ENCODE data around the gene TMEM247.

TMEM247 gene

GRCh38 chr2:46490521-46491141 lies 11.3 kb downstream of the TMEM247 start:
- DNase-seq, result no peak

DNA sequence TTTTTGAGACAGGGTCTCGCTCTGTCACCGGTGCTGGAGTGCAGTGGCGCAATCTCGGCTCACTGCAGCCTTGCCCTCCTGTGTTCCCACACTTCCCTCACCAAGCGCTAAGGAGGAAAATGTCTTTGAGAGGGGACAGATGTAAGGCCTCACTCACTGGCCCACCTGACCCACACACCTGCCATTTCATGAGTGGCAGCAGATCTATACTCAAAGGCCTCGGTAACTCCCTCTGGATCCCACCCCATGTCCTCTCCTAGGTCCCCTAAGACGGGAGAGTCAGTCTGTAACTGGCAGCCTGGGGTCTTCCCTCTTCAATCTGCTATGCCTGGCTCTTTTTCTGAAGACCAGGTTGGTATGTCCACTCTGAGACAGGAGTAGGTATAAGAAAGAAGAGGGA lies 12.9 kb downstream of the TMEM247 start:
- DNase-seq, result no peak

DNA sequence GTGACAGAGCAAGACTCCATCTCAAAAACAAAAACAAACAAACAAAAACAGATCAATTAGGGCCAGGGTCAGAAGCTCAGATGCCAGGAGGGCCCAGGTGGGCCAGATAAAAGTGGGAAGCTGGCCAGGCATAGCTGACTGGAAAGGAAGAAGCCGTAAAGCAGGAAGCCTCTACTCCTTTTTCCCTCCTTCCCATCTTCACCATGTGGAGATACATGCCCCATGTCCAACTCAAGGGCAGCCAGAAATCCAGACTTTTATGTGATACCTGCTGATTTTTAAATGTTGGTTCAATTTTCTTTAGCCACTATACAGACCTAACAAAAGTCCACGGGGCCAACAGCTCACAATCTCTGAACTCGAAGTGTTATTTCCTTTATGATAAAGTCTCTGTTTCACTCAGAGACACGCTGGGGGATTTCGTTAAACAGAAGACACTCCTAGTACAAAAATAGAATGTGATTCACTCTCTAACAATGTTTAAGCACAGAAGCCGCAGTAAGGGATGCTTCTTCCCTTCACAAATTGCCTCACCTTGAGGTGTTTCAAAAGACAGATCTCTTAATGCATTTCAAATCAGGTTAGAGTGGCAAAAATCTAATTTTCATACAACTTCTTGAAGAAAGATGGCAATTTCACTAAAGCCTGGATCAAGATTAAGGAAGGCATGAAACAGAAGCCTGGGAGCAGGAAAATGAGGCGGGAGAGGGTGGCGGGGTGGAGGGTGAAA lies 14.0 kb downstream of the TMEM247 start:
- no peak for DNase-seq

- no peak for DNase-seq
These were observed 14.5 kb downstream of the TMEM247 start for GRCh38 chr2:46493971-46494250.

- DNase-seq, result no peak
These were observed 15.2 kb downstream of the TMEM247 start for GRCh38 chr2:46494596-46494995.

- no peak for DNase-seq
These were observed 16.1 kb downstream of the TMEM247 start for GRCh38 chr2:46495231-46496030.

GRCh38 chr2:46497766-46498165 lies 18.4 kb downstream of the TMEM247 start:
- no peak for DNase-seq

DNA sequence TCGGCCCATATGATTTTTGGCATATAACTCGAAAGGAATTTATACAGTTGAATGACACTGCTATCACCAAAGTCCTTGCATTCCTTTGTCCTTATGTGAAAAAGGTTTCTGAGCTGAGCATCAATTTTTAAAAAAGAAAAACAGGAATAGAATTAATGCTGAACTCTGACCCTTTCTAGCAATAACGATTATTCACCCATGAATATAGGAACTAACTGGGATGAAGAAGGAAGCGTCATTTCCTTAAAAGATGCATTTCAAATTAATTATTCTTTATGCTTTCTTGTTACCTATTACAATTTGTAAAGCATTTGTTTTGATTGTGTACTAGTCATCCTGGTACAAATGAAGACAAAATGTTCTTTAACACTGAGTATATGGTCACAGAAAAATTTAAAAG lies 19.3 kb downstream of the TMEM247 start:
- DNase-seq, result no peak

DNA sequence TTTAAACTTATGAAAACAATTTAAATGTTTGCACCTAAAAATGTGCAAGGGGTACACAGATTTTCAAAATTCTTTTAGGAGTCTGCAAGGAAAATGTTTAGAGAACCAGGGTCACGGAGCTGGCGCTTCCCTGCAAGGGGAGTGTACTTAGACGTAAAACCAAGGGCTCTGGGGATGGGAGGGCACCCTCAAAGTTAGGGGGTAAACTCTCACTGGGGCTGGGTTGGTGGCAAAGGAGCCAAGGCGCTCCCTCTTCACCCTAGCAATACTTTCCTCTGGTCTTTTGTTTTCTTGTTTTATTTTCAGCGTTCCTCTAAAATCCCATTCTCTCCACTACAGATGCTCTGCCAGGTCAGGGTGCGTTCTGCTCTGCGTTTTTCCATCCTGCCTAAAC lies 20.0 kb downstream of the TMEM247 start:
- no peak for DNase-seq

- no peak for DNase-seq
These were observed 21.4 kb downstream of the TMEM247 start for GRCh38 chr2:46500801-46501200.

DNA sequence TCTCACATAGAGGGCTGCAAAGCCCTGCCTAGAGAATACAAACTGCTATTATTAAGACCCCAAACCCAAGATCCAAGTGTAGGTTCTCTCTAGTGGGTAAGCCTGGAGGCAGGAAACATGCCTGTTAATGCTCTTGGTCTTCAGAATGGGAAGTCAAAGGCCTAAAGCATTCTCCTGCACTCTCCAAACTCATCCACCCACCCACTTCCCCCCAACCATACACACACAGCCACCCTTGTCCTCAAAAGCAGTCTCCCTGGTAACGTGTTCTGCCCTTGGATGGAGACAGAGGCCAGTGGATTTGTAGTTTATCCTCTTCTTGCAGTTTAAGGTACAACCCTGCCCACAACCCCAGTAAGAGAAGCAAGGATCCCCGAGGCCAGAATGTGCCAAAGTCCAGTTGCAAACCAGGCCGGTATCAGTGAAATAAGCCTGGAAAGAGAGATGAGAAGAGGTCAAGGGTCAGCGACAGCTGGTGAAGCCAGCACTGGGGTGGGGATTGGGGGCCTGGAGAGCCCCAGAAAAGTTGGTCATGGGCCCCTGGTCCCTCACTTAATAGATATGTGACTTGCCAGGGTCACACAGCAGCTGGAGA lies 23.0 kb downstream of the TMEM247 start:
- DNase-seq, result no peak

GRCh38 chr2:46503686-46504085 lies 24.3 kb downstream of the TMEM247 start:
- no peak for DNase-seq

DNA sequence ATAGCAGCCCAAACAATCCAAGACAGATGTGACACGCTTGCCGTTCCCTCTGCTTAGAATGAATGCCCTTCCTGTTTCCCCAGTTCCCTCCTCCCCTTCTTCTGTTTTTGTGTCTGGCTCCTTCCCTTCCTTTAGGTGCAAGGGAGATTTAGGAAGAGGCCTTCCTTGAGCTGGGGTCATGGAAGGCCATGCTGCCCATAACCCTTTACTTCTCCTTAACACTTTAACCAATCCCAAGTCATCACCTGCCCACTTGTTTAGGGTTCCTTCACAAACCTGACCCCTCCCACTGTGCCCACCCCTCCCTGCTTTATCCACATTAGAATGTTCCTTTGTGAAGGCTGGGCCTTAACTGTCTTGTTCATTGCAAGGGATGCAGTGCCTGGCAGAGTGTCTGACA lies 24.9 kb downstream of the TMEM247 start:
- DNase-seq, result no peak

- no peak for DNase-seq
These were observed 25.5 kb downstream of the TMEM247 start for GRCh38 chr2:46504685-46505471.

DNA sequence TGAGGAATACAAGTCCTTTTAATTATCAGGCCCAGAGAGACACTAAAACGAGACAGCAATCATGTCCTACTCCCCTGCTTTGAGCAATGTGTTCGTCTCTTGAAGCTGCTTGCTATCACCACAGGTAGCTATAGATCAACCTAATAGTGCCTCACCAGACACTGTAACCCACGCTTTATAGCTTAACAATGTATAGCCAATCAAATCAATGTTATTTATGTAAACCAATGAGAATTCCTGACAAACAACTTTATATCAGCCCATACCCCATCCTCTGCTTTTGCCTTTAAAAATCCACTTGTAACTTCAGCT lies 26.1 kb downstream of the TMEM247 start:
- DNase-seq, result no peak

- DNase-seq, result no peak
These were observed 26.9 kb downstream of the TMEM247 start for GRCh38 chr2:46506131-46506706.

- DNase-seq, result no peak
These were observed 28.9 kb downstream of the TMEM247 start for GRCh38 chr2:46508312-46508711.

DNA sequence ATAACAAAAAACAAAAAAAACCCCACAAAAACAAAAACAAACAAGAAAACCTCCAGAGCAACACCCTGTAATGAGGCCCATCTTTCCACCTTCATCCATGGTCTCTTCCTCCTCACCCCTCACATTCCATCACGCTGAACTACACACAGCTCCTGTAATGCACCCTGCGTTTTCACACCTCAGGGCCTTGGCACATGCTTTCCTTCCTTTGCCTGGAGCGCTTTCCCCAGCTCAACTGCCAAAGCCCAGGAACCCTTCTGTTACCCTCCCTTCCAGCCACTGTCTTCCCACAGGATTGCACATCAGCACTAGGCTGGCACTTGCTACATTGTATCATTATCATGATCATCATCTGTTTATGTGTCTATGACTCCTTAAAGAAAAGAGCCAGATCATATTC lies 29.4 kb downstream of the TMEM247 start:
- no peak for DNase-seq

DNA sequence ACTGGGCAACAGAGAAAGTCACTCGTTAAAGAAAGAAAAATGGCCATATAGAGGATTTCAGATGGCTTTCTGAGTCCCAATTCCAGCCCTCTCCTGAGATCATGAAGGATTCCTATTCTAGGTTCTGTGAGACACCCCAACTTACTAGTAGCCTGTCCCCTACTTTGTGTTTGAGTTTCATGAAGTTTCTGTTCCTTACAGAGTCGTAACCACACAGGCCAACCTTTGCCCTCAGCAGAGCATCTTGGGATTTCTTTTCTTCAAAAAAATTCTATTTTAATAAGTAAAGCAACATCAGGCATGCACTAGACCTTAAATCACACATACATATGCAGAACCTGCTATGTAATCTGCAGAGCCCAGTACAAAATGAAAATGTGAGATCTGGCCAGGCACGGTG lies 30.4 kb downstream of the TMEM247 start:
- DNase-seq, result no peak

DNA sequence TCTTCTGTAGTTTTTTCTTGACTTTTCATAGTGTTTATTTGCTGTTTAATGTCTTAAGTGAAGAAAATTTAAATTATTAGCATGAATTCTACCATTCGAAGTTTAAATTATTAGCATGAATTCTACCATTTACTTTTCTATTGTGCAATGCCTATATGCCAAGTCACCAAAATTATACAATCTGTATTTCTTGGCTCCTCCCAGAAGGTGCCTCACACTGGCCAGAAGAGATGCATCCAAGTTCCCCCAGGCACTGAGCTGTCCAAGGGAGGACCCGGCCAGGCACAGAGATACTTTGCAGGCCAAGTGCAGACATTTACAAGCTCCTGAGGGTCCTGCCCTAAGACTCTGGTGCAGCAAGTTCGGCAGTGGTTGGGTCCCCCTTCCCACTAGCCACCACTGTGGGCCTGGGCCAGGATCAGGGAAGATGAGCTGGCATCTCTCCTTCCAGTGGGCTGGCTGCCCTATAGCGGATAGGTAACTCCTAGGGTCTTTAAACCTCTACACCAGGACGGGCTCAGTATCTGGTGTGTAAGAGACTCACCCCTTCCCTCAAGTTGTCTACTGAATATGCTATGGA lies 31.3 kb downstream of the TMEM247 start:
- no peak for DNase-seq

- DNase-seq, result no peak
These were observed 32.8 kb downstream of the TMEM247 start for GRCh38 chr2:46512185-46512584.

DNA sequence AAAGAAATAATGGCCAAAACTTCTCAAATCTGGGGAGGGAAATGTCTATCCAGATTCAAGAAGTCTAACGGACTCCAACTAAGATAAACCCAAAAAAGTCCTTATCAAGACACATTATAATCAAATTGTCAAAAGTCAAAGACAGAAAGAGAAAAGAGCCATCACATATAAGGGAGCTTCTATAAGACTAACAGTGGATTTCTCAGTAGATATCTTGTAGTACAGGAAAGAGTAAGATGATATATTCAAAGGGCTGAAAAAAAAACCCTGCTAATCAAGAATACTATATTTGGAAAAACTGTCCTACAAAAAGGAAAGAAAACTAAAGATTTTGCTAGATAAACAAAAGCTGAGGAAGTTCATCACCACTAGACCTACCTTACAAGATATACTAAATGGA lies 35.4 kb downstream of the TMEM247 start:
- DNase-seq, result no peak

GRCh38 chr2:46517485-46517884 lies 38.1 kb downstream of the TMEM247 start:
- DNase-seq, result no peak

Measured in activated CD4-positive, alpha-beta T cell treated with anti-CD3 and anti-CD28 coated beads for 48 hours (primary cell).